NB4 (cell line): ENCODE data around the gene RBMS3.

ENCODE experiments used
- DNase-seq: peaks from one replicate; pipeline ENCODE4 v3.0.0; 2010; ENCODE audit warnings: low read depth
- H3K4me3 ChIP-seq: one replicate; pipeline ENCODE4 v1.5.1; 2011; ENCODE audit warnings: mild to moderate bottlenecking, low read depth, low read length, moderate library complexity
- MYC ChIP-seq: IDR thresholded peaks from 2 replicates; pipeline ENCODE4 v1.6.1; 2011; ENCODE audit warnings: low read depth, low read length
- POLR2A ChIP-seq: IDR thresholded peaks from 2 replicates; pipeline ENCODE4 v1.6.1; 2011; ENCODE audit warnings: mild to moderate bottlenecking; ENCODE audit not compliant: insufficient read length; ENCODE audit errors: extremely low read depth
- TF ChIP-seq, protein P1 (sequence below): IDR thresholded peaks from 2 replicates; pipeline ENCODE4 v1.6.1; 2011; ENCODE audit warnings: low read depth, low read length
- TF ChIP-seq, protein P2 (sequence below): IDR thresholded peaks from one replicate; pipeline ENCODE4 v1.5.1; 2012; ENCODE audit warnings: low read depth, low read length

The RBMS3 gene

DNA sequence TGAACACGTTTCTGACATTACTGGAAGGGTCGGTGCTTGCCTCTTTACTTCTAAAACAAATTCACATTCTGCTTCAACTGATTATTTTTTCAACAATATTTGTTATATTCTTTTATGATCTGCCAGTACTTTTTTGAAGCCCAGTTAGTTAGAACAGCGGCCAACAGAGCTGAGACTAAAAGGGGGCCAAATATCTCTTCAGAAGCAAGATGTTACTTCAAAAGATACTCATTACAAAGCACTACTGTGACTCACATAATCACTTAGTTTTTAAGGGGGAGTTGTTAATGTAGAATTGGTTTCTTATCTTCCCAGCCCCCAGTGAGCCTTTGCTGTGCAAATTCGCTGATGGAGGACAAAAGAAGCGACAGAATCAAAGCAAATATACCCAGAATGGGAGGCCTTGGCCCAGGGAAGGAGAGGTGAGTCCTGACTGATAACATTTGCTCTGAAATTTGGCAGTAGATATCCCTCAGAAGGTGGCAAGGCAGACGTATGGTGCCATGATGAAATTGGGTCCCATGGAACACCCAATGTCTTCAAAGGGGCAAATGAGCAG is 587.8 kb downstream of the RBMS3 start:
- no peak for DNase-seq
- TF ChIP-seq POLR2A: no peak
- TF ChIP-seq, protein P1, sequence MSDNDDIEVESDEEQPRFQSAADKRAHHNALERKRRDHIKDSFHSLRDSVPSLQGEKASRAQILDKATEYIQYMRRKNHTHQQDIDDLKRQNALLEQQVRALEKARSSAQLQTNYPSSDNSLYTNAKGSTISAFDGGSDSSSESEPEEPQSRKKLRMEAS: no peak
- TF ChIP-seq, protein P2, sequence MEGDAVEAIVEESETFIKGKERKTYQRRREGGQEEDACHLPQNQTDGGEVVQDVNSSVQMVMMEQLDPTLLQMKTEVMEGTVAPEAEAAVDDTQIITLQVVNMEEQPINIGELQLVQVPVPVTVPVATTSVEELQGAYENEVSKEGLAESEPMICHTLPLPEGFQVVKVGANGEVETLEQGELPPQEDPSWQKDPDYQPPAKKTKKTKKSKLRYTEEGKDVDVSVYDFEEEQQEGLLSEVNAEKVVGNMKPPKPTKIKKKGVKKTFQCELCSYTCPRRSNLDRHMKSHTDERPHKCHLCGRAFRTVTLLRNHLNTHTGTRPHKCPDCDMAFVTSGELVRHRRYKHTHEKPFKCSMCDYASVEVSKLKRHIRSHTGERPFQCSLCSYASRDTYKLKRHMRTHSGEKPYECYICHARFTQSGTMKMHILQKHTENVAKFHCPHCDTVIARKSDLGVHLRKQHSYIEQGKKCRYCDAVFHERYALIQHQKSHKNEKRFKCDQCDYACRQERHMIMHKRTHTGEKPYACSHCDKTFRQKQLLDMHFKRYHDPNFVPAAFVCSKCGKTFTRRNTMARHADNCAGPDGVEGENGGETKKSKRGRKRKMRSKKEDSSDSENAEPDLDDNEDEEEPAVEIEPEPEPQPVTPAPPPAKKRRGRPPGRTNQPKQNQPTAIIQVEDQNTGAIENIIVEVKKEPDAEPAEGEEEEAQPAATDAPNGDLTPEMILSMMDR: no peak
- H3K4me3 ChIP-seq: no peak overlapping the region

DNA sequence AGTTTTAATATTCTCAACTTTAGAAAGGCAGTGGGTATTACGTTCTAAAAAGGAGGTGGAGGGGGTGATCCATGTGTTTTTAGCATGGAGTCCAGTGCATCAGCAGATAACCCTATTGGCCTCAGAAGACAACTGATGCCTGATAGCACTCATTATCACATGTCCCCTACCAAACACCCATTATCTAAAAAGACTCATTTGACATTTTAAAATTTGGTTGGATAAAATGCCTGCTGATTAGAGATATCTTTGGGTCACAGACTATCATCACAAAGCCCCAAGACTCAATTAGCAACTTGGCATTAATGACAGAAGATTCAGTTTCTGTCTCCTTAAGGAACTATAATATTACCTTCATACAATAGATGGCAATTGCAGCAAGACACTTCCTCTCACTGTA is 589.3 kb downstream of the RBMS3 start:
- H3K4me3 ChIP-seq: no peak overlapping the region
- DNase-seq: no peak
- TF ChIP-seq, protein P1: no peak
- no peak for TF ChIP-seq POLR2A
- TF ChIP-seq MYC: no peak
- TF ChIP-seq, protein P2: no peak

DNA sequence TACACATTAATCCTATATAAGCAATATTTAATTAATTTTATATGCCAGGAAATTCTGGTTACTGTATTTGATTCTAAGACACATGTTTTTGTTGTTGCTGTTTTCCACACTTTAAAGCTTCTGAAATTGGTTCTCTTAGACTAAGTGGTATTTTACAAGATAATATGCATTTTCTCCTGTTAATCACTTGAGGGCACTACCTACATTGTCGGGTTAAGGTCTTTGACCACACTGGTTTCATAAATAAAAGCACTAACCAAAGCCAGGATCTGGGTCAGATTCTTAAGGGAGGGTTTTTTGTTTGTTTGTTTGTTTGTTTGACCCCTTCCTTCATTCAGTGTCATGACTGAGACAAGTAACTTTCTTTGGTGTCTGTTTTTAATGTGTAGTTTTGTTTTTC is 590.2 kb downstream of the RBMS3 start:
- TF ChIP-seq, protein P2: no peak
- TF ChIP-seq MYC (no peak), POLR2A (no peak)
- TF ChIP-seq, protein P1: no peak
- DNase-seq: peak; percentile 2
- no peak overlapping the region for H3K4me3 ChIP-seq

DNA sequence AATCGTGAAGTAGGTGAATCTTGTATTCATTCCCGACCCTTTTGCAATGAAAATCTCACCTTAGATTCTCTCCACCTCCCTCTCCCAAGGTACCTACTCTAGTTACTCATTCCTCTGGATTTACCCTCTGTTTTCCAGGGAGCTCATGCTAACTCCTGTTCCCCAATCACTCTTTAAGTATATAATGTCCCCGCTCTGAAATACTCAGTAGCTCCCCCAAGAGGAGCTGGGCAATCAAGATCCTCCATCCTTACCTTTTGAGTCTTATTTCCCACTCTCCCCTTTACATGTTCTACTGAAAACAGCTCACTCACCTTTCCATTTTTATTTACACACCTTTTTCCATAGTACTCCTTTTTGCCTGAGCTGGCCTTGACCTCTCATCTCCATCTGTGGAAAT is 599.9 kb downstream of the RBMS3 start:
- no peak overlapping the region for H3K4me3 ChIP-seq
- no peak for DNase-seq
- no peak for TF ChIP-seq POLR2A

DNA sequence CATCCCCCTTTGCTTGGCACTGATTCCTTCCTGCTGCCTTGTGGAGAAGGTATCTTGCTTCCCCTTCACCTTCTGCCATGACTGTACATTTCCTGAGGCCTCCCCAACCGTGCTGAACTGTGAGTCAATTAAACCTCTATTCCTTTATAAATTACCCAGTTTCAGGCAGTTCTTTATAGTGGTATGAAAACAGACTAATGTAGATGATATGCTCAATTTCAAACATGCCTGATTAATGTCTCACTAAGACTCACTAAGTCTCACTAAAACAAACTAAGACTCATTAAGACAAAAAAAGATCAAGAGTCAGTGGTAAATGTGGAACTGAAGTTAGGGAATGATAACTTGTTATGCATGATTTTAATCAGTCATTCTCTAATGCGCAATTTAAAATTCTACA is 606.6 kb downstream of the RBMS3 start:
- no peak for DNase-seq
- H3K4me3 ChIP-seq: no peak overlapping the region
- TF ChIP-seq MYC (no peak), POLR2A (no peak)
- TF ChIP-seq, protein P1: no peak
- TF ChIP-seq, protein P2: no peak

DNA sequence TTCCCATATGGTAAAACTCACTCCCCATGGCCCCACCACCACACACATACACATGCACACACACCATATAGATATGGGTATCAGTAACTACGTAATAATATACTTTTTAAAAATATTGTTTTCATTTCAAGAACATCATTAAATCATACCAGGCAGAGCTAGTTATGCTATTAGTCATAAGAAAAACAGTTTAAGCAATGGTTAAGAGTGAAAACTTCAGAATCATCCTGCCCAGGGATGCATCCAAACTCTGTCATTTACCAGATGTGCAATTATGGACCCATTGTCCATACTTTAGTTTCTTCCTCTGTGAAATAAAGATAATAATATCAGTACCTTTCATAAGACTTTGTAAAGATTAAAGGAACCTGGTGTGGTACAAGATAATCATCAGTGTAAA is 608.3 kb downstream of the RBMS3 start:
- no peak overlapping the region for H3K4me3 ChIP-seq
- DNase-seq: no peak
- TF ChIP-seq POLR2A: no peak

DNA sequence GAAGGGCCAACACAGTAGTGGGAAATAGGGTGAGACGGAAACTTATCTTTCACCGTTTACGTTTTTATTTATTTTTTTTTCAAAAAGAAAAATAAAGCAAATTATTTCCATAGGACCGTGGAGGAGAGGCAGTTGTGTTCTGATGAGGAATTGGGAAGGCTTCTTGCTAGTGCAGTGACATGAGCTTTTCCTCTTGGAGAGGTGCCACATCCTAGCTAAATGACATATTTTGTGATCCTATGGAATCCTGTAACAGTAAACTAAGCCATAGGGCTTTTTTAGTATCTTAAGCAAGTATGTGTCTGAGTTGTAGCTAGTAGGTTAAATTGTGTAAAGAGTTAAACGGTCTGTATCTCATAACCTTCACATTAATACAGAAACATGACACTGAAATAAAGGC is 609.9 kb downstream of the RBMS3 start:
- H3K4me3 ChIP-seq: no peak overlapping the region
- no peak for DNase-seq
- TF ChIP-seq MYC (no peak), POLR2A (no peak)
- TF ChIP-seq, protein P1: no peak
- TF ChIP-seq, protein P2: no peak
